Right lobe of liver (tissue), 6 donors: Measurements from ENCODE around the gene SH2B3. TPM values are rescaled to one million over a fixed set of nuclear protein-coding genes. Genes with fewer than 3 reads are reported as not detected.
"Not testable (repeated sequence)": the region's sequence is repeated elsewhere in the genome, so short reads cannot be mapped to it uniquely, and the experiment has no call there.

ENCODE experiments used
- ATAC-seq, 4 donors: fragments of 200-7000 bp; cut with Tn5 transposase; one replicate each; pipeline ENCODE4 v1.9.1; 2020; ENCODE audit warnings: mild to moderate bottlenecking in 4 of 4, moderate library complexity in 4 of 4
- DNase-seq, 3 donors: peaks; one replicate each; pipeline ENCODE4 v3.0.0-alpha.2; 2020
- H3K27ac ChIP-seq, 3 donors: fragments of 200-600 bp; one replicate each; pipeline ENCODE4 v1.8.0; 2022
- H3K27me3 ChIP-seq, 2 donors: fragments of 200-600 bp; one replicate each; pipeline ENCODE4 v1.8.0; 2022
- H3K36me3 ChIP-seq, 4 donors: fragments of 200-600 bp; sonication (generic) in 1 of 4; one replicate each; pipeline versions ENCODE4 v1.5.1 to v1.8.0; 2017 to 2022; ENCODE audit warnings: control low read depth in 1 of 4
- H3K4me1 ChIP-seq, 4 donors: fragments of 200-600 bp; sonication (generic) in 1 of 4; one replicate each; pipeline versions ENCODE4 v1.5.1 to v1.8.0; 2017 to 2022; ENCODE audit warnings: control low read depth in 1 of 4
- H3K4me3 ChIP-seq, 3 donors: fragments of 200-600 bp; one replicate each; pipeline ENCODE4 v1.8.0; 2022
- H3K9me3 ChIP-seq, 4 donors: fragments of 200-600 bp; sonication (generic) in 1 of 4; one replicate each; pipeline versions ENCODE4 v1.5.1 to v1.8.0; 2017 to 2022; ENCODE audit warnings: control low read depth in 1 of 4
- CTCF ChIP-seq, 4 donors: fragments of 200-600 bp in 3 of 4; fragments of 450-650 bp in 1 of 4; IDR thresholded peaks; one replicate each; pipeline versions ENCODE4 v1.5.1 to v1.8.0; 2016 to 2022; ENCODE audit warnings: antibody characterized with exemption in 4 of 4, mild to moderate bottlenecking in 2 of 4
- POLR2A ChIP-seq: fragments of 450-650 bp; IDR thresholded peaks from one replicate; pipeline ENCODE4 v1.6.1; 2017; ENCODE audit warnings: antibody characterized with exemption, mild to moderate bottlenecking
- WGBS: methylation state at CpG from one replicate; pipeline ENCODE4 v1.1.6; 2018; ENCODE audit warnings: low coverage, low lambda C conversion rate; ENCODE audit not compliant: insufficient coverage; ENCODE audit errors: missing lambda C conversion rate; 5-methylcytosine and 5-hydroxymethylcytosine counted together
- intact Hi-C, 2 donors: fragments of 100-400 bp; cut with DNase I; formaldehyde crosslinking; loops; one replicate each; pipeline versions ENCODE4 v1.11.2 to v1.14.1; 2022
- total RNA-seq, 6 experiments: library from RNA; depleted of rRNA in 2 of 6; stranded (reverse); fragments of >200 nt in 2 of 6; fragmentation: NEBNext Ultra II Directional in 3 of 6; extraction: Animal tissue kit (Norgen Biotek cat#: 25700) in 3 of 6; gene quantifications; one replicate each; pipeline versions ENCODE4 v1.1.0 to v1.2.4, GENCODE V29; 2016 to 2023
- donor health status: DM: no; HTN: yes; CAD: no.
- donor health status: DM: no; HTN: no; CAD: no.
- donor health status: DM: no; HTN: no; CAD: no.
- donor health status: DM: no; HTN: yes; CAD: no.
- donor health status: DM: no; HTN: yes; CAD: no.

SH2B3 gene
- total RNA-seq, 6 experiments from 2014 or later: 6.7 to 43.5 (median 17.0) TPM

DNA sequence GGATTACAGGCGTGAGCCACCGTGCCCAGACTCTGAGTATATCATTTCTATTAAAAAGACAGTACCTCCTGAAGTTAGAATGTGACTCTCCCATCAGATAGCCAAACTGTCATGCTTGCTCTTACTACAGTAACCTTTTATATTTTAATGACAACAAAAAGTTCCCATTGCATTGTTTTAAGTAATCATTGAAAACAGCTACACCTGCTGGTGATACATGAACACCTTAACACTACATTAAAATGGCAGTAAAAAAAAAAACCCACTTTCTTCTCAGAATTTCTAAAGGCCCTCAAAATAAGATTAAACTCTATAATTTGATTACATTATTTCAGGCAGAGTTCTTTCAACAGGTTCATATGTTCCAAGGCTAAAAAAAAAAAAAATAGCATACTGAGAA, 76.7 kb downstream of the SH2B3 start:
- intact Hi-C loops: no loop called here
- Histone ChIP-seq H3K27me3 (no peaks in the 10 kb centered on the region), H3K27ac (no peak overlapping the region), H3K4me3 (no peak overlapping the region), H3K9me3 (no peaks in the 10 kb centered on the region), H3K4me1 (no peaks in the 10 kb centered on the region), H3K36me3 (peaks cover 5 to 76% (median 34%) of the 10 kb centered on the region in 4 donors)
- peak; percentile 11 to 25 (median 14) for TF ChIP-seq CTCF (IDR thresholded peaks at IDR 0.05)
- no peak for TF ChIP-seq POLR2A
- ATAC-seq (no peak), DNase-seq (no peak)
- 92% methylated on average over 2 of the region's 2 CpGs for WGBS

DNA sequence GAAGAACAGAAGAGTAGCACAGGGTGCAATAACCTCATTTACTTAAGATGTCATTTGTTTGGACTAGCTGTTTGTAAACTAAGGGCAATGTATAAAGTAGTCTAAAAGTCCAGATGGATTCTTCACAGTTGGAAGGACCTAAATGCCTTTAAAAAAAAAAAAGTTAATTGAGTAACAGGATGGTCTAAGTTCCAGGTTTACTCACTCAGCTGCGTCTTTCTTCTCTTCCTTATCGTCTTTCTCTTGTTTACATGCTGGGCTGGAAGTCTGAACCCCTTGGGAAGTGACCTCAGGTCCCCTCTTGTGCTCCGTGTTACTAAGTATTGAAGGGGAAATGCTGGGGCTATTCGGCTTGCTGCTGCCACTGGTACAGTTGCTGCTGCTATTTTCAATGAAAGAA, 82.5 kb downstream of the SH2B3 start:
- TF ChIP-seq CTCF (IDR thresholded peaks at IDR 0.05) (no peak), POLR2A (no peak)
- no peak overlapping the region for H3K27ac ChIP-seq

GRCh38 chr12:111488798-111489197, 83.1 kb downstream of the SH2B3 start:
- no peaks in the 10 kb centered on the region for H3K4me1 ChIP-seq
- WGBS: 89% methylated on average over 2 of the region's 2 CpGs
- H3K4me3 ChIP-seq: no peak overlapping the region
- ATAC-seq: peak in 1 of 4 donors; percentile 18
- H3K27me3 ChIP-seq: no peaks in the 10 kb centered on the region
- DNase-seq: no peak
- no peak for TF ChIP-seq POLR2A
- no peak for TF ChIP-seq CTCF (IDR thresholded peaks at IDR 0.05)
- intact Hi-C loops: no loop called here
- no peaks in the 10 kb centered on the region for H3K9me3 ChIP-seq
- H3K36me3 ChIP-seq: peaks cover 5 to 71% (median 29%) of the 10 kb centered on the region in 4 donors
- H3K27ac ChIP-seq: no peak overlapping the region

More for the DNA sequence above, 82.5 kb downstream of the SH2B3 start:
- ATAC-seq: peak in 2 of 4 donors; percentile 52 to 55
- intact Hi-C loops: no loop called here
- Histone ChIP-seq H3K4me3 (no peak overlapping the region), H3K4me1 (no peaks in the 10 kb centered on the region), H3K27me3 (no peaks in the 10 kb centered on the region), H3K36me3 (peaks cover 5 to 74% (median 28%) of the 10 kb centered on the region in 4 donors), H3K9me3 (no peaks in the 10 kb centered on the region)
- 33% methylated on average over 4 of the region's 4 CpGs for WGBS
- DNase-seq: no peak

DNA sequence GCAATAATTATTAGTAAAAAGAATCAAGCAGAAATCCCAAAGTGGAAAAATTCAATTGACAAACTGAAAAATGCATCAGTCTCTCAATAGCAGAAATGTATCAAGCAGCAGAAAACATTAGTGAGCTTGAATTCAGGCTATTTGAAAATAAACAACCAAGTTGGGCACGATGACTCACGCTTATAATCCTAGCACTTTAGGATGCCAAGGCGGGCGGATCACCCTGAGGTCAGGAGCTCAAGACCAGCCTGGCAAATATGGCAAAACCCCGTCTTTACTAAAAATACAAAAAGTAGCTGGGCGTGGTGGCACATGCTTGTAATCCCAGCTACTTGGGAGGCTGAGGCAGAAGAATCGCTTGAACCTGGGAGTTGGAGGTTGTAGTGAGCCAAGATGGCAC, 87.3 kb downstream of the SH2B3 start:
- H3K4me3 ChIP-seq, ATAC-seq, H3K27ac ChIP-seq, H3K9me3 ChIP-seq, DNase-seq, intact Hi-C loops, H3K27me3 ChIP-seq, H3K4me1 ChIP-seq: not testable (repeated sequence)
- peaks cover 0 to 52% (median 19%) of the 10 kb centered on the region in 4 donors for H3K36me3 ChIP-seq
- WGBS: 95% methylated on average over 6 of the region's 7 CpGs

- ATAC-seq (no peak), DNase-seq (no peak)
- Histone ChIP-seq H3K36me3 (peaks cover 0 to 47% (median 19%) of the 10 kb centered on the region in 4 donors), H3K4me3 (no peak overlapping the region), H3K27me3 (no peaks in the 10 kb centered on the region), H3K9me3 (no peaks in the 10 kb centered on the region), H3K27ac (no peak overlapping the region), H3K4me1 (no peaks in the 10 kb centered on the region)
- intact Hi-C loops: no loop called here
- no peak for TF ChIP-seq CTCF (IDR thresholded peaks at IDR 0.05)
- no peak for TF ChIP-seq POLR2A
- WGBS: 96% methylated on average over 3 of the region's 4 CpGs
These were observed 89.0 kb downstream of the SH2B3 start for GRCh38 chr12:111494676-111495075.

Other genes starting within 250 kb of the SH2B3 start
- 10 to 100 TPM in 1 of 6 experiments, 1 to 10 TPM in 5; 4.2 to 14.8 (median 7.0) TPM for gene PHETA1, start 36.8 kb upstream of the SH2B3 start, total RNA-seq
- gene ATXN2, start 193.4 kb downstream of the SH2B3 start, total RNA-seq: 10 to 100 TPM; 19.1 to 39.5 (median 27.6) TPM